ENCODE measurements around the gene KCMF1. TPM values are rescaled to one million over a fixed set of nuclear protein-coding genes. Genes with fewer than 3 reads are reported as not detected.

KCMF1 gene
- total RNA-seq, 1 donor: 80.3 TPM

- TF ChIP-seq CTCF (IDR thresholded peaks at IDR 0.05; ENCODE audit: insufficient read depth, low read depth, low read length): no peak
- DNase-seq (ENCODE audit: low read depth): no peak
- no peak overlapping the region for H3K4me3 ChIP-seq (ENCODE audit: low read depth, low read length)
Observed at GRCh38 chr2:84956334-84957297, 14.3 kb upstream of the KCMF1 start.

GRCh38 chr2:84957771-84958134, 13.2 kb upstream of the KCMF1 start:
- H3K4me3 ChIP-seq (ENCODE audit: low read depth, low read length): no peak overlapping the region
- no peak for TF ChIP-seq CTCF (IDR thresholded peaks at IDR 0.05; ENCODE audit: insufficient read depth, low read depth, low read length)
- no peak for DNase-seq (ENCODE audit: low read depth)

- H3K4me3 ChIP-seq (ENCODE audit: low read depth, low read length): no peak overlapping the region
- DNase-seq (ENCODE audit: low read depth): peak; percentile 82
- no peak for TF ChIP-seq CTCF (IDR thresholded peaks at IDR 0.05; ENCODE audit: insufficient read depth, low read depth, low read length)
Observed at GRCh38 chr2:84958135-84959059, 12.6 kb upstream of the KCMF1 start.

GRCh38 chr2:84959095-84959565, 11.8 kb upstream of the KCMF1 start:
- TF ChIP-seq CTCF (IDR thresholded peaks at IDR 0.05; ENCODE audit: insufficient read depth, low read depth, low read length): no peak
- H3K4me3 ChIP-seq (ENCODE audit: low read depth, low read length): no peak overlapping the region
- peak; percentile 82 for DNase-seq (ENCODE audit: low read depth)

- no peak for TF ChIP-seq CTCF (IDR thresholded peaks at IDR 0.05; ENCODE audit: insufficient read depth, low read depth, low read length)
- no peak overlapping the region for H3K4me3 ChIP-seq (ENCODE audit: low read depth, low read length)
- DNase-seq (ENCODE audit: low read depth): peak; percentile 64
Observed at GRCh38 chr2:84959566-84960506, 11.1 kb upstream of the KCMF1 start.

GRCh38 chr2:84962917-84963316, 8.0 kb upstream of the KCMF1 start:
- no peak for TF ChIP-seq CTCF (IDR thresholded peaks at IDR 0.05; ENCODE audit: insufficient read depth, low read depth, low read length)
- no peak for DNase-seq (ENCODE audit: low read depth)
- no peak overlapping the region for H3K4me3 ChIP-seq (ENCODE audit: low read depth, low read length)

All from fibroblast of villous mesenchyme (primary cell).